Trophoblast cell (in vitro differentiated cells and primary cell): ENCODE data around the gene PRR5.

Source experiments
- DNase-seq, 2 donors: peaks; one replicate each; pipeline ENCODE4 v3.0.0-alpha.2; 2016
- H2AFZ ChIP-seq: 2 replicates; pipeline ENCODE4 v1.6.1; 2013; ENCODE audit warnings: low read length, moderate library complexity, mild to moderate bottlenecking; ENCODE audit not compliant: insufficient read depth, poor library complexity
- H2AK5ac ChIP-seq: 2 replicates; pipeline ENCODE4 v1.6.1; 2013; ENCODE audit warnings: mild to moderate bottlenecking, low read length
- H2BK120ac ChIP-seq: 2 replicates; pipeline ENCODE4 v1.6.1; 2013; ENCODE audit warnings: low read length, mild to moderate bottlenecking, moderate library complexity; ENCODE audit not compliant: insufficient read depth, poor library complexity
- H2BK12ac ChIP-seq: 2 replicates; pipeline ENCODE4 v1.6.1; 2013; ENCODE audit warnings: mild to moderate bottlenecking, low read length, moderate library complexity
- H2BK5ac ChIP-seq: 2 replicates; pipeline ENCODE4 v1.6.1; 2013; ENCODE audit warnings: low read length, low read depth, moderate library complexity, mild to moderate bottlenecking; ENCODE audit not compliant: poor library complexity
- H3K14ac ChIP-seq: 2 replicates; pipeline ENCODE4 v1.6.1; 2013; ENCODE audit warnings: mild to moderate bottlenecking, low read length
- H3K18ac ChIP-seq: 2 replicates; pipeline ENCODE4 v1.6.1; 2013; ENCODE audit warnings: mild to moderate bottlenecking, low read length
- H3K23ac ChIP-seq: 2 replicates; pipeline ENCODE4 v1.6.1; 2013; ENCODE audit warnings: low read length
- H3K27ac ChIP-seq: 2 replicates; pipeline ENCODE4 v1.5.1; 2013; ENCODE audit warnings: low read depth, mild to moderate bottlenecking, inconsistent platforms, low read length, moderate library complexity
- H3K27me3 ChIP-seq: 2 replicates; pipeline ENCODE4 v1.6.1; 2013; ENCODE audit warnings: inconsistent platforms, mild to moderate bottlenecking, low read length, moderate library complexity; ENCODE audit not compliant: insufficient read depth
- H3K36me3 ChIP-seq, 2 experiments: 1 replicate in 1 of 2; 2 replicates in 1 of 2; pipeline ENCODE4 v1.6.1; 2013; ENCODE audit warnings: low read length in 2 of 2, mild to moderate bottlenecking in 2 of 2, moderate library complexity in 1 of 2; ENCODE audit not compliant: insufficient read depth in 2 of 2, control insufficient read depth in 1 of 2
- H3K4ac ChIP-seq: 2 replicates; pipeline ENCODE4 v1.6.1; 2013; ENCODE audit warnings: low read depth, mild to moderate bottlenecking, low read length, moderate library complexity
- H3K4me1 ChIP-seq, 2 experiments: 1 replicate in 1 of 2; 2 replicates in 1 of 2; pipeline ENCODE4 v1.6.1; 2013; ENCODE audit warnings: low read length in 2 of 2, mild to moderate bottlenecking in 2 of 2, moderate library complexity in 1 of 2; ENCODE audit not compliant: insufficient read depth in 2 of 2, control insufficient read depth in 1 of 2
- H3K4me2 ChIP-seq: 2 replicates; pipeline ENCODE4 v1.6.1; 2013; ENCODE audit warnings: inconsistent platforms, mild to moderate bottlenecking, low read length, moderate library complexity
- H3K4me3 ChIP-seq: 2 replicates; pipeline ENCODE4 v1.5.1; 2013; ENCODE audit warnings: mild to moderate bottlenecking, low read depth, low read length, inconsistent platforms
- H3K79me1 ChIP-seq: one replicate; pipeline ENCODE4 v1.6.1; 2013; ENCODE audit warnings: low read length
- H3K79me2 ChIP-seq: 2 replicates; pipeline ENCODE4 v1.6.1; 2013; ENCODE audit warnings: low read length, mild to moderate bottlenecking; ENCODE audit not compliant: control insufficient read depth, insufficient read depth, poor library complexity
- H3K9ac ChIP-seq: 2 replicates; pipeline ENCODE4 v1.6.1; 2013; ENCODE audit warnings: mild to moderate bottlenecking, low read length
- H3K9me3 ChIP-seq: 2 replicates; pipeline ENCODE4 v1.6.1; 2013; ENCODE audit warnings: low read depth, mild to moderate bottlenecking, control low read depth, inconsistent platforms, low read length; ENCODE audit not compliant: insufficient read depth
- H4K12ac ChIP-seq: 2 replicates; pipeline ENCODE4 v1.6.1; 2013; ENCODE audit warnings: low read depth, mild to moderate bottlenecking, low read length, moderate library complexity
- H4K8ac ChIP-seq: 2 replicates; pipeline ENCODE4 v1.6.1; 2013; ENCODE audit warnings: low read depth, mild to moderate bottlenecking, low read length, moderate library complexity
- H4K91ac ChIP-seq: one replicate; pipeline ENCODE4 v1.6.1; 2013; ENCODE audit warnings: low read depth, mild to moderate bottlenecking, low read length, moderate library complexity
- WGBS: extraction: QIAGEN DNeasy Blood & Tissue Kit; methylation state at CpG from one replicate; pipeline ENCODE4 v1.1.7; 2013; ENCODE audit warnings: missing lambda C conversion rate; ENCODE audit not compliant: insufficient read length, insufficient coverage; ENCODE audit errors: extremely low coverage; 5-methylcytosine and 5-hydroxymethylcytosine counted together

The PRR5 gene

DNA sequence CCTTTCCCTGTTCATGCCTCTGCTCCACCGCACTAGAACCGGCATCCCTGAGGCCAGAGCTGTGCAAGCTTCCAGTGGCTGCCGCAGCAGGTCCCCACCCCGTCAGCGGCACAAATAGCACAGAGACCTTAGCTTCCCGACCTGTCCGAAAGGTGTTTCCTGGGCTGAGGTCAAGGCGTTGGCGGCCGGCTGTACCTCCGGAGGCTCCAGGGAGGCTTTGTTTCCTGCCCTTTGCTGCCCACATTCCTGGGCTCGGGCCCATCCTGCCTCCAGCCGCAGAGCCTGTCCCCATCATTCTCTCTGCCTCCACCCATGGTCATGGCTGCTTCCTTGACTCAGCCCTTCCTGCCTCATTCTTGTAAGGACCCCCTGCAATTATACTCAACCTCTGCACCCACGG is 81.6 kb downstream of the PRR5 start:
- no peak overlapping the region for H2AFZ ChIP-seq
- H3K27ac ChIP-seq = no peak overlapping the region
- no peak overlapping the region for H3K4me2 ChIP-seq
- DNase-seq = no peak
- no peak overlapping the region for H2BK120ac ChIP-seq
- no peak overlapping the region for H2BK5ac ChIP-seq
- no peak overlapping the region for H2AK5ac ChIP-seq
- WGBS = no CpG with 5 or more reads among the region's 14 CpGs
- H3K79me2 ChIP-seq = peaks cover 4% of the 10 kb centered on the region
- no peak overlapping the region for H2BK12ac ChIP-seq
- peaks cover 2% of the 10 kb centered on the region for H3K9me3 ChIP-seq
- H3K79me1 ChIP-seq = no peaks in the 10 kb centered on the region
- H3K4me3 ChIP-seq = no peak overlapping the region
- H3K14ac ChIP-seq = no peak overlapping the region
- no peak overlapping the region for H4K91ac ChIP-seq
- H3K9ac ChIP-seq = no peak overlapping the region
- H3K36me3 ChIP-seq = peaks cover 10 to 17% of the 10 kb centered on the region in 2 experiments
- no peak overlapping the region for H3K18ac ChIP-seq
- no peaks in the 10 kb centered on the region for H3K27me3 ChIP-seq
- H3K4ac ChIP-seq = no peak overlapping the region
- H3K23ac ChIP-seq = no peak overlapping the region
- no peak overlapping the region for H4K12ac ChIP-seq
- H3K4me1 ChIP-seq = no peaks in the 10 kb centered on the region
- H4K8ac ChIP-seq = no peak overlapping the region

DNA sequence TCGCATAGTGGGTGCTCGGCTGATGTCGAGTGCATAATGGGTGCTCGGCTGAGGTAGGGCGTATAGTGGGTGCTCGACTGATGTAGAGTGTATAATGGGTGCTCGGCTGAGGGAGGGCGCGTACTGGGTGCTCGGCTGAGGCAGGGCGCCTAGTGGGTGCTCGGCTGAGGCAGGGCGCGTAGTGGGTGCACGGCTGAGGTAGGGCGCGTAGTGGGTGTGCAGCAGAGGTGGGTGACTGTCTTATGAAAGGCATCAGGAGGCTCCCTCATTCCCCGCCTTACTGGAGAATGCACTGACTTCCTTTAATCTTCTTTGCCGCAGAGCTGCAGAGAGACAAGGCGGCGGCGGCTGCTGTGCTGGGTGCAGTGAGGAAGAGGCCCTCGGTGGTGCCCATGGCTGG is 84.1 kb downstream of the PRR5 start:
- Histone ChIP-seq H4K12ac (no peak overlapping the region), H3K4me3 (no peak overlapping the region), H3K4me1 (no peaks in the 10 kb centered on the region), H3K4ac (no peak overlapping the region), H2AK5ac (no peak overlapping the region), H3K79me2 (no peaks in the 10 kb centered on the region), H3K9me3 (peaks cover 2% of the 10 kb centered on the region), H3K27me3 (no peaks in the 10 kb centered on the region), H2BK120ac (no peak overlapping the region), H3K14ac (no peak overlapping the region), H3K4me2 (no peak overlapping the region), H3K36me3 (peaks cover 17 to 20% of the 10 kb centered on the region in 2 experiments), H4K8ac (no peak overlapping the region), H3K79me1 (no peaks in the 10 kb centered on the region), H3K18ac (no peak overlapping the region), H3K27ac (no peak overlapping the region), H3K9ac (no peak overlapping the region), H3K23ac (no peak overlapping the region), H2BK12ac (no peak overlapping the region), H4K91ac (no peak overlapping the region), H2BK5ac (no peak overlapping the region), H2AFZ (no peak overlapping the region)
- no peak for DNase-seq
- no CpG with 5 or more reads among the region's 23 CpGs for WGBS

DNA sequence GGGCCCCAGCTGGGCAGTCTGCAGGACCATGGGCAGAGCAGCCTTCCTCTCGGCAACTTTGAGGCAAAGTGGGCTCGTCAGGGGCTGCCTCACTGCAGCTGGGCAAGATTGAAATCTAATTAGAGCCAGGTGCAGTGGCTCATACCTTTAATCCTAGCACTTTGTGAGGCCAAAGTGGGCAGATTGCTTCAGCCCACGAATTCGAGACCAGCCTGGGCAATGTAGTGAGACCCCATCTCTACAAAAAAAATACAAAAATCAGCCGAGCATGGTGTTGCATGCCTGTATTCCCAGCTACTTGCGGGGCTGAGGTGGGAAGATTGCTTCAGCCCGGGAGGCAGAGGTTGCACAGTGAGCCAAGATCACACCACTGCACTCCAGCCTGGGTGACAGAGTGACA is 84.6 kb downstream of the PRR5 start:
- Histone ChIP-seq H3K27me3 (no peaks in the 10 kb centered on the region), H3K9ac (no peak overlapping the region), H4K91ac (no peak overlapping the region), H2AFZ (no peak overlapping the region), H2AK5ac (no peak overlapping the region), H3K14ac (no peak overlapping the region), H3K4me2 (no peak overlapping the region), H4K8ac (no peak overlapping the region), H3K4me1 (no peaks in the 10 kb centered on the region), H3K4ac (no peak overlapping the region), H2BK120ac (no peak overlapping the region), H3K79me1 (no peaks in the 10 kb centered on the region), H3K4me3 (no peak overlapping the region), H4K12ac (no peak overlapping the region), H3K79me2 (no peaks in the 10 kb centered on the region), H3K36me3 (peaks cover 20% of the 10 kb centered on the region in 2 experiments), H3K18ac (no peak overlapping the region), H2BK12ac (no peak overlapping the region), H3K27ac (no peak overlapping the region), H3K9me3 (peaks cover 2% of the 10 kb centered on the region), H2BK5ac (no peak overlapping the region), H3K23ac (no peak overlapping the region)
- DNase-seq = no peak
- no CpG with 5 or more reads among the region's 7 CpGs for WGBS
